MM.1S (cell line): ENCODE measurements around the gene TFF2.

Experiments
- DNase-seq: peaks from one replicate; pipeline ENCODE4 v3.0.0-alpha.2; 2015
- H2AFZ ChIP-seq: fragments of 300-600 bp; sonication (generic); 2 replicates; pipeline ENCODE4 v1.6.0; 2016; ENCODE audit warnings: antibody characterized with exemption, low read length
- H3F3A ChIP-seq: fragments of 300-600 bp; sonication (generic); 2 replicates; pipeline ENCODE4 v1.6.1; 2016; ENCODE audit warnings: mild to moderate bottlenecking, antibody characterized with exemption, low read length, moderate library complexity, mixed read lengths; ENCODE audit not compliant: insufficient read depth
- H3K27ac ChIP-seq: fragments of 300-600 bp; sonication (generic); 2 replicates; pipeline ENCODE4 v1.5.1; 2016; ENCODE audit warnings: mild to moderate bottlenecking, low read length
- H3K27me3 ChIP-seq: fragments of 300-600 bp; sonication (generic); replicated peaks from 2 replicates; pipeline ENCODE4 v1.6.0; 2016; ENCODE audit warnings: low read length; ENCODE audit not compliant: insufficient read depth
- H3K36me3 ChIP-seq: fragments of 300-600 bp; sonication (generic); replicated peaks from 2 replicates; pipeline ENCODE4 v1.6.1; 2016; ENCODE audit warnings: mild to moderate bottlenecking, low read length, mixed read lengths; ENCODE audit not compliant: insufficient read depth
- H3K4me1 ChIP-seq: fragments of 300-600 bp; sonication (generic); 2 replicates; pipeline ENCODE4 v1.6.1; 2016; ENCODE audit warnings: low read length, mixed read lengths
- H3K4me2 ChIP-seq: fragments of 300-600 bp; sonication (generic); 2 replicates; pipeline ENCODE4 v1.6.0; 2016; ENCODE audit warnings: low read depth, low read length
- H3K4me3 ChIP-seq: fragments of 300-600 bp; sonication (generic); 2 replicates; pipeline ENCODE4 v1.5.1; 2016; ENCODE audit warnings: low read length, mixed read lengths
- H3K79me2 ChIP-seq: fragments of 300-600 bp; sonication (generic); 2 replicates; pipeline ENCODE4 v1.6.1; 2016; ENCODE audit warnings: mixed run types, low read length, mixed read lengths
- H3K9ac ChIP-seq: fragments of 300-600 bp; sonication (generic); 2 replicates; pipeline ENCODE4 v1.6.1; 2016; ENCODE audit warnings: low read length, mixed read lengths
- H3K9me2 ChIP-seq: fragments of 300-600 bp; sonication (generic); replicated peaks from 2 replicates; pipeline ENCODE4 v1.6.1; 2016; ENCODE audit warnings: mild to moderate bottlenecking, low read length, mixed read lengths; ENCODE audit not compliant: insufficient read depth
- H3K9me3 ChIP-seq: fragments of 300-600 bp; sonication (generic); replicated peaks from 2 replicates; pipeline ENCODE4 v1.6.1; 2016; ENCODE audit warnings: mild to moderate bottlenecking, low read length, mixed read lengths; ENCODE audit not compliant: insufficient read depth
- H4K20me1 ChIP-seq: fragments of 300-600 bp; sonication (generic); 2 replicates; pipeline ENCODE4 v1.6.1; 2016; ENCODE audit warnings: mild to moderate bottlenecking, low read length, moderate library complexity, mixed read lengths; ENCODE audit not compliant: insufficient read depth
- EZH2 ChIP-seq: fragments of 300-600 bp; sonication (generic); optimal IDR thresholded peaks from 2 replicates; pipeline ENCODE3; 2017; ENCODE audit warnings: low read depth, mild to moderate bottlenecking, antibody characterized with exemption, low read length, mixed read lengths
- EZH2phosphoT487 ChIP-seq: fragments of 300-600 bp; sonication (generic); IDR thresholded peaks from 2 replicates; pipeline ENCODE4 v1.6.1; 2018; ENCODE audit warnings: antibody characterized with exemption, low read length
- TF ChIP-seq, protein P1 (sequence below): fragments of 300-600 bp; sonication (generic); IDR thresholded peaks from 2 replicates; pipeline ENCODE4 v1.5.1; 2016; ENCODE audit warnings: antibody characterized with exemption, low read length, mixed read lengths

The TFF2 gene

DNA sequence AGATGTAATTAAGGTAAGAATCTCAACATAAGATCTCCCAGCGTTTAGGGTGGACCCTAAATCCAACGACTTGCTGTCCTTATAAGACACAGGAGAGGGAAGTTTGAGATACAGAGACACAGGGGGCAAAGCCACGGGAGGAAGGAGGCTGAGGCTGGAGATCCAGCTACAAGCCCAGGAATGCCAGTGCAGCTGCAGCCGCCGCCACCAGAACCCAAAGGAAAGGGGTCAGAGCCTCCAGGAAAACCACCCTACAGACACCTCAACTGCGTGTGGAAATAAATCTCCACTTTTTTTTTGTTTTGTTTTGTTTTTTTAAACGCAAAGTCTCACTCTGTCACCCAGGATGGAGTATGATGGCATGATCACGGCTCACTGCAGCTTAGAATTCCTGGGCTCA is 27.6 kb upstream of the TFF2 start:
- H3K9me2 ChIP-seq: no peaks in the 10 kb centered on the region
- no peaks in the 10 kb centered on the region for H4K20me1 ChIP-seq
- no peaks in the 10 kb centered on the region for H3F3A ChIP-seq
- H3K9me3 ChIP-seq: no peaks in the 10 kb centered on the region
- H3K4me3 ChIP-seq: no peak overlapping the region
- no peak overlapping the region for H3K4me2 ChIP-seq
- TF ChIP-seq EZH2: no peak
- TF ChIP-seq EZH2phosphoT487: no peak
- H3K9ac ChIP-seq: no peak overlapping the region
- H3K4me1 ChIP-seq: no peaks in the 10 kb centered on the region
- peaks cover 99% of the 10 kb centered on the region for H3K27me3 ChIP-seq
- no peaks in the 10 kb centered on the region for H3K79me2 ChIP-seq
- H3K36me3 ChIP-seq: no peaks in the 10 kb centered on the region
- no peak for DNase-seq
- H2AFZ ChIP-seq: no peak overlapping the region
- no peak overlapping the region for H3K27ac ChIP-seq

DNA sequence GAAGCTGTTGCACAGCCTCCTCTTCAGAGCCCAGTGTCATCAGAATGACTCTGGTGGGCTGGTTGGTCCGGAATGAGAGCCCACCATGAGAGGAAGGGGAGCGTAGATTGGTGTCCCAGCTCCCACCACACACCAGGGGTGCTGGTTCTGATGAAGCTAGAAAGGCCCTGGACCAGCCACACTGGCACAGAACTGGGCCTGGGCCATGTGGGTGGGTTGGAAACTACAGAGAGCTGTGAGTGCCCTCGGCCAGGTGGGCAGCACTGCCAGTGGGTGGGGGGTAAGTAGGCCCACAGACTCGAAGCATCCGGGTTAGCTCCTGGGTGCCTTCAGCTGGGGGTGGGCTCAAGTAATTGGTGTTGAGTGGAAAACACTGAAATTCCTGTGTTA is 27.2 kb upstream of the TFF2 start:
- Histone ChIP-seq H3K4me3 (no peak overlapping the region), H3K9me2 (no peaks in the 10 kb centered on the region), H3K9me3 (no peaks in the 10 kb centered on the region), H3K9ac (no peak overlapping the region), H2AFZ (no peak overlapping the region), H3K4me1 (no peaks in the 10 kb centered on the region), H3K27ac (no peak overlapping the region), H3F3A (no peaks in the 10 kb centered on the region), H3K79me2 (no peaks in the 10 kb centered on the region), H3K27me3 (peaks cover 99% of the 10 kb centered on the region), H4K20me1 (no peaks in the 10 kb centered on the region), H3K36me3 (no peaks in the 10 kb centered on the region), H3K4me2 (no peak overlapping the region)
- TF ChIP-seq EZH2phosphoT487 (no peak; the same call in 1 of the 2 replicates), EZH2 (no peak)
- TF ChIP-seq, protein P1, sequence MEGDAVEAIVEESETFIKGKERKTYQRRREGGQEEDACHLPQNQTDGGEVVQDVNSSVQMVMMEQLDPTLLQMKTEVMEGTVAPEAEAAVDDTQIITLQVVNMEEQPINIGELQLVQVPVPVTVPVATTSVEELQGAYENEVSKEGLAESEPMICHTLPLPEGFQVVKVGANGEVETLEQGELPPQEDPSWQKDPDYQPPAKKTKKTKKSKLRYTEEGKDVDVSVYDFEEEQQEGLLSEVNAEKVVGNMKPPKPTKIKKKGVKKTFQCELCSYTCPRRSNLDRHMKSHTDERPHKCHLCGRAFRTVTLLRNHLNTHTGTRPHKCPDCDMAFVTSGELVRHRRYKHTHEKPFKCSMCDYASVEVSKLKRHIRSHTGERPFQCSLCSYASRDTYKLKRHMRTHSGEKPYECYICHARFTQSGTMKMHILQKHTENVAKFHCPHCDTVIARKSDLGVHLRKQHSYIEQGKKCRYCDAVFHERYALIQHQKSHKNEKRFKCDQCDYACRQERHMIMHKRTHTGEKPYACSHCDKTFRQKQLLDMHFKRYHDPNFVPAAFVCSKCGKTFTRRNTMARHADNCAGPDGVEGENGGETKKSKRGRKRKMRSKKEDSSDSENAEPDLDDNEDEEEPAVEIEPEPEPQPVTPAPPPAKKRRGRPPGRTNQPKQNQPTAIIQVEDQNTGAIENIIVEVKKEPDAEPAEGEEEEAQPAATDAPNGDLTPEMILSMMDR: no peak
- no peak for DNase-seq

DNA sequence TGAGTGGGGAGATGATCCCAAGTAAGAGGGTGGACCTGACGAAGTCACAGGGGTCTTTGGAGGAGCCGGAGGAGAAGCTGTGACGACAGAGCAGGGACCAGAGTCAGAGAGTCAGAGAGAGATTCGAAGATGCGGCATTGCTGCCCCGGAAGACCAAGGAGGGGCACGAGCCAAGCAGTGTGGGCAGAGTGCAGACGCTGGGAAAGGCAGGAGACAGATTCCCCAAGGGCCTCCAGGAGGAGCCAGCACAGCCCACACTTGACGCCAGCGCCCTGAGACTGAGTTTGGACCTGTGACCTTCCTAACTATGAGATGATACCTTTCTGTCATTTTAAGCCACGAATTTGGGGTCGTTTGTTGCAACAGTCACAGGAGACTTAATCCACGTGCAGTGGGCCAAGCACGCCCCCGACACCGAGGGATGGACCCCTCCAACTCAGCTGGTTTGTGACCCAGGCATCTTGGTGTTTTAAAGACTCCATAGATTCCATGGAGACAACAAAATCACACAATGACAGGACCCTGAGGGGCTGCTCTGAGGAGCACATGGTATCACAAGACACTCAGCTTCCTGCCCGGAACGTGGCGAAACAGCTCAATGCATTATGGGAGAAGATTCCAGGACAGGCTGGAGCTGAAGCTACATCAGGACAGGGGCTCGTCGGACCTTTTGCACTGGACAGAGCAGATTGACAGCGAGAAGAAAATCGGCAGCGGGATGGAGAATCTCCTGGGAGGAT is 26.6 kb upstream of the TFF2 start:
- no peaks in the 10 kb centered on the region for H3K4me1 ChIP-seq
- H3K4me3 ChIP-seq: no peak overlapping the region
- H3K9me3 ChIP-seq: no peaks in the 10 kb centered on the region
- peaks cover 99% of the 10 kb centered on the region for H3K27me3 ChIP-seq
- H4K20me1 ChIP-seq: no peaks in the 10 kb centered on the region
- no peak overlapping the region for H3K9ac ChIP-seq
- H3K79me2 ChIP-seq: no peaks in the 10 kb centered on the region
- no peak overlapping the region for H3K27ac ChIP-seq
- no peaks in the 10 kb centered on the region for H3K36me3 ChIP-seq
- no peak for DNase-seq
- no peak overlapping the region for H2AFZ ChIP-seq
- H3K9me2 ChIP-seq: no peaks in the 10 kb centered on the region
- TF ChIP-seq EZH2: no peak
- no peak overlapping the region for H3K4me2 ChIP-seq
- no peaks in the 10 kb centered on the region for H3F3A ChIP-seq

DNA sequence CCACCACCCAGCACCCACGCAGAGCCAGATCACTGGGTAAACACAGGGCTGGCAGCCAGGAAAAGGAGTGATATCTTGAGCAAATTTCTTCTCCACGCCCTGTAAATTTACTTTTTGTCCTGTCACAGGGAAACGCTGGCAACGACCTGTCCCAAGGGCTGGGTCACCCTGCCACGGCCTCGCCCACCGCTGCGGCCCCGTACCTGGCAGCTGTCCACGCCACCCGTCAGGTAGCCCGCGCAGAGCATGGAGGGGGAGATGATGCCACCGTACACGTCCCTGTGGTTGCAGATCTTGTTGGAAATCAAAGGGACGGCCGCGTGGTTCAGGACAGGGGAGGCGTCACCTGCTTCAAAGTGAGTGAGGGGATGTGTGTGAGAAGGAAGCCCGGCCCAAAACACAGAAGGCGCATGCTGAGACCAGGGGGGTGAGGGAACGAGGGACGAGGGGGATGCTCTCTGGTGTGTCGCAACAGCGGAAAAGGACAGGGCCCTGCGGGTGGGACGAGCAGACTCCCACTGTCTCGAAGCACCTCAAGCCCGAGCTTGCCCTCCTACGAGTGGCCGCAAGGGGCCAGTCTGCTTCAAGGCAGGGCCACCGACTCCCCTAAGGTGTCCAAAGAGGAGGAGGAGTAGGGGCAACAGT is 25.7 kb upstream of the TFF2 start:
- Histone ChIP-seq H3K4me1 (no peaks in the 10 kb centered on the region), H3F3A (no peaks in the 10 kb centered on the region), H3K27me3 (peaks cover 99% of the 10 kb centered on the region), H3K36me3 (no peaks in the 10 kb centered on the region), H3K9me2 (no peaks in the 10 kb centered on the region), H3K27ac (no peak overlapping the region), H3K4me2 (no peak overlapping the region), H3K9me3 (no peaks in the 10 kb centered on the region), H3K9ac (no peak overlapping the region), H2AFZ (no peak overlapping the region), H4K20me1 (no peaks in the 10 kb centered on the region), H3K79me2 (no peaks in the 10 kb centered on the region), H3K4me3 (no peak overlapping the region)
- peak; percentile 52 for DNase-seq
- TF ChIP-seq EZH2 (peak; percentile 42), EZH2phosphoT487 (no peak)
- TF ChIP-seq, protein P1: peak; percentile 75
